Activated CD4-positive, alpha-beta memory T cell treated with anti-CD3 and anti-CD28 coated beads for 36 hours (primary cell): ENCODE data around the gene ZBTB4. TPM values are rescaled to one million over a fixed set of nuclear protein-coding genes. Genes with fewer than 3 reads are reported as not detected.
A peak's percentile ranks its signal among the peaks of the same experiment; 100 is the strongest.
"Not testable (repeated sequence)": the region's sequence is repeated elsewhere in the genome, so short reads cannot be mapped to it uniquely, and the experiment has no call there.

ENCODE experiments used
- CTCF ChIA-PET: fragments of 350-600 bp; sonication (Branson Sonifier 250); formaldehyde crosslinking; loops from one replicate; lab custom pipeline; 2021; ENCODE audit warnings: antibody characterized with exemption, inconsistent platforms; lab: Charles Lee
- POLR2A ChIA-PET: fragments of 350-600 bp; sonication (Branson Sonifier 250); formaldehyde crosslinking; loops from one replicate; lab custom pipeline; 2021; ENCODE audit warnings: antibody characterized with exemption; lab: Charles Lee
- DNase-seq: peaks from one replicate; pipeline ENCODE4 v3.0.0-alpha.2; 2020
- H3K27ac Mint-ChIP-seq: one replicate; pipeline ENCODE4 v1.8.0; 2021; ENCODE audit warnings: mixed read lengths
- H3K27me3 Mint-ChIP-seq: one replicate; pipeline ENCODE4 v1.8.0; 2021; ENCODE audit warnings: mixed read lengths
- H3K36me3 Mint-ChIP-seq: one replicate; pipeline ENCODE4 v1.8.0; 2021; ENCODE audit warnings: mixed read lengths
- H3K4me1 Mint-ChIP-seq: one replicate; pipeline ENCODE4 v1.8.0; 2021; ENCODE audit warnings: low read depth, mixed read lengths
- H3K4me3 Mint-ChIP-seq: one replicate; pipeline ENCODE4 v1.8.0; 2021; ENCODE audit warnings: mild to moderate bottlenecking, mixed read lengths
- H3K9me3 Mint-ChIP-seq: one replicate; pipeline ENCODE4 v1.8.0; 2021; ENCODE audit warnings: mixed read lengths
- intact Hi-C: fragments of 100-400 bp; cut with micrococcal nuclease; formaldehyde crosslinking; loops from one replicate; pipeline ENCODE4 v1.15.1; 2023
- total RNA-seq, 2 experiments: library from RNA; stranded (reverse); gene quantifications; one replicate each; pipeline ENCODE4 v1.2.3, GENCODE V29; 2021

The ZBTB4 gene
- total RNA-seq, 2 experiments from 2014 or later, result 16.5 to 16.7 TPM

DNA sequence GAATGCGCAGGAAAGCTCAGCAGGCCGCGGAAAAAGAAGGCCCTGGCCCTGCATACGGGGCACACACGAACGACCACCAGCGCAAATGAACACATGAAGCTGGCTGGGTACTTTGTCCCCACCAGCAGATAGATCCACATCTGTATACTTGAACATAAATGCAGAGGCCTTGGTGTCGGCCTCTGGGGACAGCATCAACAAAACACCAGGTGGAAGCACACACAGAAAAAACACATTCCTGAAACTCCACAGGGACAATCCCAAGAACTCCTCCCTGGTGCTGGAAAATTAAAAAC, 606 bp upstream of the ZBTB4 start:
- no peak for DNase-seq
- no peaks in the 10 kb centered on the region for H3K27me3 Mint-ChIP-seq
- intact Hi-C loops, result loop anchor here (5.0 kb wide), 2 partner anchors 128 to 207 kb away; partner anchors contain the start of genes KCTD11, TP53 and WRAP53
- peak overlapping the region; percentile 92 for H3K27ac Mint-ChIP-seq
- ChIA-PET POLR2A (interaction anchor here (0.6 to 1.3 kb wide), 3 partner anchors 80 to 207 kb away, joined by 3 to 6 read pairs (median 4); partner anchors contain the start of genes MPDU1 and TP53), CTCF (interaction anchor here (0.9 to 6.2 kb wide), 3 partner anchors 43 to 125 kb away, joined by 3 to 54 read pairs (median 6); partner anchors contain the start of genes TMEM102 and TMEM95)
- no peaks in the 10 kb centered on the region for H3K9me3 Mint-ChIP-seq
- peak overlapping the region; percentile 89 for H3K4me3 Mint-ChIP-seq
- peaks cover 65% of the 10 kb centered on the region for H3K4me1 Mint-ChIP-seq
- peaks cover 8% of the 10 kb centered on the region for H3K36me3 Mint-ChIP-seq

- peak; percentile 71 for DNase-seq
- peaks cover 3% of the 10 kb centered on the region for H3K36me3 Mint-ChIP-seq
- POLR2A ChIA-PET, result interaction anchor here (0.6 to 1.2 kb wide), 5 partner anchors 42 to 208 kb away, joined by 3 to 6 read pairs (median 4); partner anchors contain the start of genes NEURL4 and TP53
- intact Hi-C loops, result loop anchor here (1.0 kb wide), 1 partner anchor 23 kb away; no protein-coding TSS in a partner anchor
- CTCF ChIA-PET, result interaction anchor here (1.5 to 6.2 kb wide), 2 partner anchors 42 to 154 kb away, joined by 4 to 54 read pairs; partner anchors contain the start of gene TMEM102
- H3K4me1 Mint-ChIP-seq, result peaks cover 62% of the 10 kb centered on the region
- no peaks in the 10 kb centered on the region for H3K9me3 Mint-ChIP-seq
- H3K27ac Mint-ChIP-seq, result peak overlapping the region; percentile 78
- no peaks in the 10 kb centered on the region for H3K27me3 Mint-ChIP-seq
- H3K4me3 Mint-ChIP-seq, result peak overlapping the region; percentile 86
Observed at GRCh38 chr17:7478276-7479212, 887 bp downstream of the ZBTB4 start.

GRCh38 chr17:7477392-7478275, 1.8 kb downstream of the ZBTB4 start:
- intact Hi-C loops, result no loop called here
- no peak for DNase-seq
- H3K27me3 Mint-ChIP-seq, result no peaks in the 10 kb centered on the region
- peak overlapping the region; percentile 86 for H3K4me3 Mint-ChIP-seq
- CTCF ChIA-PET, result interaction anchor here (1.5 to 6.2 kb wide), 3 partner anchors 24 to 153 kb away, joined by 4 to 54 read pairs (median 5); partner anchors contain the start of gene TMEM102
- POLR2A ChIA-PET, result interaction anchor here (1.1 to 1.5 kb wide), 2 partner anchors 93 to 210 kb away, joined by 3 to 4 read pairs; partner anchors contain the start of gene TP53
- H3K27ac Mint-ChIP-seq, result peak overlapping the region; percentile 78
- H3K4me1 Mint-ChIP-seq, result peaks cover 59% of the 10 kb centered on the region
- peaks cover 3% of the 10 kb centered on the region for H3K36me3 Mint-ChIP-seq
- H3K9me3 Mint-ChIP-seq, result no peaks in the 10 kb centered on the region

DNA sequence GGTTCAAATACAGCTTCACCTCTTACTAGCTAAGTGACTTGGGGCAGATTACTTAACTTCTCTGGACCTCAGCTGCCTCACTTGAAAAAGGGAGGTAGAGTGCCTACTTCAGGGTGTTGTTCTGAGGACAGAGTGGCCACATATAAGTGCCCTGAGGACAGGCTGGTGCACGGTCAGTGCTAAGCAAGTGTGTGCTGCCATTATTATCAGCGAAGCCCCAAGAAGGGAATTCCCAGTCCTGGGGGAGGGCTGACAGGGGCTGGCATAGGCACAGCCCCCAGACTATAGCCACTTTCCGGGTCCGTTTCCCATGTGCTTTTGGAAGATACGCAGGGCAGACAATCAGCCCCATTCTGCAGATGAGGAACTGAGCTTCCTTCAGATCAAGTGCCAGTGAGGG, 2.5 kb downstream of the ZBTB4 start:
- no peak for DNase-seq
- H3K4me1 Mint-ChIP-seq, result peaks cover 55% of the 10 kb centered on the region
- no peak overlapping the region for H3K4me3 Mint-ChIP-seq
- intact Hi-C loops, result no loop called here
- CTCF ChIA-PET, result interaction anchor here (2.2 to 6.2 kb wide), 2 partner anchors 23 to 40 kb away, joined by 5 to 54 read pairs; partner anchors contain the start of gene TMEM102
- no peaks in the 10 kb centered on the region for H3K27me3 Mint-ChIP-seq
- peak overlapping the region; percentile 64 for H3K27ac Mint-ChIP-seq
- H3K36me3 Mint-ChIP-seq, result peaks cover 3% of the 10 kb centered on the region
- POLR2A ChIA-PET, result interaction anchor here (1.5 to 1.7 kb wide), 2 partner anchors 9 to 210 kb away, joined by 3 to 12 read pairs; partner anchors contain the start of gene TP53
- H3K9me3 Mint-ChIP-seq, result no peaks in the 10 kb centered on the region

DNA sequence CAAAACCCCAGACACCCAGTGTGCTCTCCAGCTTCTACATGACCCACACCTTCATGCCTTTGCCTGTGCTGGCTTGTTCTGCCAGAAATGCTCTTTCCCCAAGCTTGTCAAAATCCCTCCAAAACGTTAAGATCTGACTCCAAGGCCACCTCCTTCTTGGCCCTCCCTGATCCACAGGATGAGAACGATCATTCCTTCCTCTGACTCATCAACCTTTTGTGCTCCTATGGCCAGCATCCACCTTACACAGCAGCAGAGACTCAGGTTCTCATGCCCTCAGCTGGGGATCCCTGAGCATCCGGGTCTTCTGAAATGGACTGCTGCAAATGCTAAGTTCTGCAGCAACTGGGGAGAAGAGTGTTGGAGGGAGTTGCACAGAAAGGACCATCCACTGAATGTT, 2.9 kb downstream of the ZBTB4 start:
- intact Hi-C loops, result no loop called here
- H3K9me3 Mint-ChIP-seq, result no peaks in the 10 kb centered on the region
- DNase-seq, result no peak
- H3K36me3 Mint-ChIP-seq, result peaks cover 3% of the 10 kb centered on the region
- H3K27ac Mint-ChIP-seq, result peak overlapping the region; percentile 59
- ChIA-PET POLR2A (interaction anchor here (1.5 to 1.7 kb wide), 2 partner anchors 9 to 211 kb away, joined by 3 to 12 read pairs; partner anchors contain the start of gene TP53), CTCF (interaction anchor here (1.0 to 6.2 kb wide), 4 partner anchors 23 to 113 kb away, joined by 3 to 54 read pairs (median 4); partner anchors contain the start of gene TMEM102)
- H3K4me3 Mint-ChIP-seq, result no peak overlapping the region
- H3K4me1 Mint-ChIP-seq, result peaks cover 55% of the 10 kb centered on the region
- no peaks in the 10 kb centered on the region for H3K27me3 Mint-ChIP-seq

GRCh38 chr17:7475764-7476422, 3.5 kb downstream of the ZBTB4 start:
- Mint-ChIP-seq H3K4me3 (no peak overlapping the region), H3K27me3 (no peaks in the 10 kb centered on the region), H3K27ac (peak overlapping the region; percentile 59), H3K36me3 (peaks cover 3% of the 10 kb centered on the region), H3K9me3 (no peaks in the 10 kb centered on the region), H3K4me1 (peaks cover 51% of the 10 kb centered on the region)
- CTCF ChIA-PET, result interaction anchor here (1.0 to 6.2 kb wide), 5 partner anchors 22 to 120 kb away, joined by 3 to 54 read pairs (median 4); partner anchors contain the start of gene TMEM102
- intact Hi-C loops, result no loop called here
- POLR2A ChIA-PET, result interaction anchor here (1.5 to 1.7 kb wide), 2 partner anchors 10 to 211 kb away, joined by 3 to 12 read pairs; partner anchors contain the start of gene TP53
- DNase-seq, result no peak

DNA sequence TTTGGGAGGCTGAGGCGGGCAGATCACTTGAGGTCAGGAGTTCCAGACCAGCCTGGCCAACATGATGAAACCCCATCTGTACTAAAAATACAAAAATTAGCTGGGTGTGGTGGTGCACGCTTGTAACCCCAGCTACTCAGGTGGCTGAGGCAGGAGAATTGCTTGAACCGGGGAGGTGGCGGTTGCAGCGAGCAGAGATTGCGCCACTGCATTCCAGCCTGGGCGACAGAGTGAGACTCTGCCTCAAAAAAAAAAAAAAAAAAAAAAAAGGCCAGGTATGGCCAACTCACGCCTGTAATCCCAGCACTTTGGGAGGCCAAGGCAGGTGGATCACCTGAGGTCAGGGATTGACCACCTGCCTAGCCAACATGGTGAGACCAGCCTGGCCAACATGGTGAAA, 4.7 kb downstream of the ZBTB4 start:
- DNase-seq, result not testable (repeated sequence)

DNA sequence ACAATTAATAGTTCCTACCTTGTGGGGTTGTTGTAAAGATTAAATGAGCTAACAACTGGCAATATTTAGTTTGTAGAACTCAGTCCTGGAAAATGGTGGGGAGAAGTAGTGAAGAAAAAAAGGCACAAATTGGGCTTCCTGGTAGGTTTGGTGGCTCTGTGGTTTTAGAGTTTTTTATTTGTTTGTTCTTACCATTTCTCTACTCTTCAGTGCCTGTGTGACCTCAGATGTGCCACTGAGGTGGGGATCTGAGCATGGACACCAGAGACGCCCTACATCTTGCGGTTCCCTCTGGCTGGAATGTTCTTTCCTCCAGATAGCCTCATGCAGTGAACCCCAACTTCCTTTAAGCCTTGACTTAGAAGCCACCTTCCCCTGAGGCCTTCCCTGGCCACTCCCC, 7.7 kb downstream of the ZBTB4 start:
- peaks cover 25% of the 10 kb centered on the region for H3K4me1 Mint-ChIP-seq
- H3K4me3 Mint-ChIP-seq, result no peak overlapping the region
- H3K9me3 Mint-ChIP-seq, result no peaks in the 10 kb centered on the region
- intact Hi-C loops, result no loop called here
- POLR2A ChIA-PET, result no interaction called here
- H3K27me3 Mint-ChIP-seq, result no peaks in the 10 kb centered on the region
- CTCF ChIA-PET, result interaction anchor here (1.4 kb wide), 1 partner anchor 89 kb away, joined by 4 read pairs; no protein-coding TSS in a partner anchor
- no peak for DNase-seq
- H3K27ac Mint-ChIP-seq, result peak overlapping the region; percentile 20
- no peaks in the 10 kb centered on the region for H3K36me3 Mint-ChIP-seq

More for the DNA sequence above, 4.7 kb downstream of the ZBTB4 start:
- intact Hi-C loops, POLR2A ChIA-PET, H3K4me3 Mint-ChIP-seq, H3K9me3 Mint-ChIP-seq, H3K27ac Mint-ChIP-seq, H3K27me3 Mint-ChIP-seq, H3K36me3 Mint-ChIP-seq: not testable (repeated sequence)
- peaks cover 44% of the 10 kb centered on the region for H3K4me1 Mint-ChIP-seq
- CTCF ChIA-PET, result interaction anchor here (1.6 to 6.2 kb wide), 2 partner anchors 38 to 119 kb away, joined by 4 to 54 read pairs; partner anchors contain the start of gene TMEM102

DNA sequence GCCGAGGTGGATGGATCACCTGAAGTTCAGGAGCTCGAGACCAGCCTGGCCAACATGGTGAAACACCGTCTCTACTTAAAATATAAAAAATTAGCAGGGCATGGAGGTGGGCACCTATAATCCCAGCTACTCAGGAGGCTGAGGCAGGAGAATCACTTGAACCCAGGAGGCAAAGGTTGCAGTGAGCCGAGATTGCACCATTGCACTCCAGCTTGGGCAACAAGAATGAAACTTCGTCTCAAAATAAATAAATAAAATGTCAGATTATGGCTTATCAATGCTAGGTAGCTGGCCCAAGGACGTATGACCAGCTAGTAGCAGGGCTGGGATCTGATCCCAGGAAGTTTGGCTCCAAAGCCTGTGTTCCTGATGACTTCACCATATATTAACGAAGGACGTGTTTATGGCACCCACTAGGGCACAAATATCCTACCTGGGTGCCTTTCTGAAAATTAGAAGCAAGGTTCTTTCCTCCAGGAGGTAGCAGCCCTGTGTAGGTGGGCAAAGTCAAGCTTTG, 8.9 kb downstream of the ZBTB4 start:
- H3K4me1 Mint-ChIP-seq, result peaks cover 13% of the 10 kb centered on the region
- H3K4me3 Mint-ChIP-seq, H3K9me3 Mint-ChIP-seq, H3K36me3 Mint-ChIP-seq, intact Hi-C loops, DNase-seq, H3K27me3 Mint-ChIP-seq, H3K27ac Mint-ChIP-seq: not testable (repeated sequence)
- ChIA-PET CTCF (interaction anchor here (1.4 to 1.7 kb wide), 2 partner anchors 34 to 90 kb away, joined by 4 to 8 read pairs; no protein-coding TSS in a partner anchor), POLR2A (interaction anchor here (0.7 kb wide), 1 partner anchor 15 kb away, joined by 3 read pairs; no protein-coding TSS in a partner anchor)

DNA sequence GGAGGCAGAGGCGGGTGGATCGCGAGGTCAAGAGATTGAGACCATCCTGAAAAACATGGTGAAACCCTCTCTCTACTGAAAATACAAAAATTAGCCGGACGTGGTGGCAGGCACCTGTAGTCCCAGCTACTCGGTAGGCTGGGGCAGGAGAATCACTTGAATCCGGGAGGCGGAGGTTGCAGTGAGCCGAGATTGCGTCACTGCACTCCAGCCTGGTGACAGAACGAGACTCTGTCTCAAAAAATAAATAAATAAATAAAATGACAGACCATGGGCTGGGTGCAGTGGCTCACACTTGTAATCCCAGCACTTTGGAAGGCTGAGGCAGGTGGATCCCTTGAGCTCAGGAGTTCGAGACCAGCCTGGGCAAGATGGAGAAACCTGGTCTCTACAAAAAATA, 9.6 kb downstream of the ZBTB4 start:
- intact Hi-C loops, H3K27me3 Mint-ChIP-seq, H3K36me3 Mint-ChIP-seq, H3K9me3 Mint-ChIP-seq, H3K4me3 Mint-ChIP-seq, DNase-seq, H3K27ac Mint-ChIP-seq, POLR2A ChIA-PET: not testable (repeated sequence)
- CTCF ChIA-PET, result interaction anchor here (1.7 kb wide), 1 partner anchor 33 kb away, joined by 8 read pairs; no protein-coding TSS in a partner anchor
- peaks cover 13% of the 10 kb centered on the region for H3K4me1 Mint-ChIP-seq
